Measurements from ENCODE around the gene OPN1LW. TPM values are rescaled to one million over a fixed set of nuclear protein-coding genes. Genes with fewer than 3 reads are reported as not detected.
A peak's percentile ranks its signal among the peaks of the same experiment; 100 is the strongest.

OPN1LW gene
- total RNA-seq, 1 experiment from 2014 or later: not detected

DNA sequence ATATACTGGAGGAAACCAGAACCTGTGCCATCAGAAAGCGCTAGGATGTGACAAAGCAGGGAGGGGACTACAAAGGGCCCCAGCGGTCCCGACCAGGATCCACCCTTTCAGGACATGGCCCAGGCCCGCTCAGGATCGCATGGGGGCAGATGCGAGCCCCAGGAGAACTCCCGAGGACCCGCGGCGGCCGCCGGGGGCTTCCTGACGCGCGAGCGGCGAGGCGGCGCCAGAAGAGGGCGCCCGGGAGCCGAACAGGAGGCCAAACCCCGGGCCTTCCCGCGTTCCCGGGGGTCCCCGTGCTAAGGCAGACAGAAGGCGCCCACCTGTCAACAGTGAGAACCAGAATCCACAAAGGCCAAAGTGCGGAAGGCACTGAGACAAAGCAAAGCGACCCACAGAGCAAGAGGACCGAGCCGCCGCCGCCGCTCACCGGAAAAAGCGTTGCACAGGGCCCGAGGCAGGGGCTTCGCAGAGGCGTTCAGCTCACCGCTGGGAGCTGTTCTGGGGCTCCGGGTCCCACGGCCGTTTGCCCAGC lies 7.3 kb upstream of the OPN1LW start:
- ChIA-PET POLR2A (no interaction called here), RAD21 (ENCODE audit: low non-redundant PET in 1 of 2, low total read pairs in 2 of 2, uncharacterized antibody in 2 of 2, unreplicated experiment in 2 of 2) (no interaction called here), CTCF (no interaction called here)
- DNase-seq (ENCODE audit: low read depth, low spot score) (peak; percentile 21), ATAC-seq (peak; percentile 98)
- no peaks in the 10 kb centered on the region for H4K20me1 ChIP-seq (ENCODE audit: insufficient read depth)
- H3K4me2 ChIP-seq (ENCODE audit: low read length): peak overlapping the region; percentile 54
- H3K27ac ChIP-seq (ENCODE audit: low read depth, low read length): no peak overlapping the region
- H3K9me2 ChIP-seq (ENCODE audit: insufficient read depth): no peaks in the 10 kb centered on the region
- H3K79me2 ChIP-seq (ENCODE audit: insufficient read depth, low read length): no peaks in the 10 kb centered on the region
- H3K4me3 ChIP-seq (replicated peaks in 1 of 2; ENCODE audit: low read depth in 1 of 2, low read length in 2 of 2): no peak overlapping the region; a peak in 1 of 4 replicates
- H3K9ac ChIP-seq (ENCODE audit: low read length): no peak overlapping the region
- no peaks in the 10 kb centered on the region for H3K27me3 ChIP-seq (ENCODE audit: insufficient read depth, low read length)
- TF ChIP-seq RAD21 (IDR thresholded peaks at IDR 0.05; ENCODE audit: low read depth) (peak; percentile 66), POLR2A (IDR thresholded peaks at IDR 0.05; ENCODE audit: borderline replicate concordance, extremely low read depth, insufficient read depth, insufficient read length) (no peak), YY1 (IDR thresholded peaks at IDR 0.05; ENCODE audit: extremely low read depth, insufficient replicate concordance, low read depth, low read length) (no peak), CTCF (IDR thresholded peaks at IDR 0.05 in 2 of 3, conservative IDR thresholded peaks at IDR 0.05 in 1 of 3; ENCODE audit: borderline replicate concordance in 1 of 3, insufficient read depth in 1 of 3, low read depth in 2 of 3, low read length in 2 of 3) (peak; percentile 58 to 72 (median 62))
- TF ChIP-seq, protein P1, sequence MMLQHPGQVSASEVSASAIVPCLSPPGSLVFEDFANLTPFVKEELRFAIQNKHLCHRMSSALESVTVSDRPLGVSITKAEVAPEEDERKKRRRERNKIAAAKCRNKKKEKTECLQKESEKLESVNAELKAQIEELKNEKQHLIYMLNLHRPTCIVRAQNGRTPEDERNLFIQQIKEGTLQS (IDR thresholded peaks at IDR 0.05): no peak
- H3K4me1 ChIP-seq (ENCODE audit: control insufficient read depth in 1 of 2, insufficient read depth in 2 of 2, low read length in 2 of 2): peaks cover 0 to 4% of the 10 kb centered on the region in 2 experiments; a peak in 1 of 4 replicates
- H3K9me3 ChIP-seq (ENCODE audit: control insufficient read depth in 1 of 2, insufficient read depth in 1 of 2, low read depth in 1 of 2, low read length in 2 of 2): no peaks in the 10 kb centered on the region
- peak overlapping the region; percentile 88 for H2AFZ ChIP-seq (ENCODE audit: low read depth, low read length, poor library complexity, severe bottlenecking)
- intact Hi-C loops (cut with micrococcal nuclease): no loop called here
- BruUV-seq (replicated peaks): no TSS peak
- no peaks in the 10 kb centered on the region for H3K36me3 ChIP-seq (ENCODE audit: control insufficient read depth in 1 of 2, insufficient read depth in 2 of 2, low read length in 2 of 2)

GRCh38 chrX:154138857-154139256 lies 5.2 kb upstream of the OPN1LW start:
- Histone ChIP-seq H3K4me1 (ENCODE audit: control insufficient read depth in 1 of 2, insufficient read depth in 2 of 2, low read length in 2 of 2) (peaks cover 0 to 4% of the 10 kb centered on the region in 2 experiments; a peak in 1 of 4 replicates), H3K36me3 (ENCODE audit: control insufficient read depth in 1 of 2, insufficient read depth in 2 of 2, low read length in 2 of 2) (no peaks in the 10 kb centered on the region), H3K9me2 (ENCODE audit: insufficient read depth) (no peaks in the 10 kb centered on the region), H3K27me3 (ENCODE audit: insufficient read depth, low read length) (no peaks in the 10 kb centered on the region), H3K4me3 (replicated peaks in 1 of 2; ENCODE audit: low read depth in 1 of 2, low read length in 2 of 2) (no peak overlapping the region), H4K20me1 (ENCODE audit: insufficient read depth) (no peaks in the 10 kb centered on the region), H3K27ac (ENCODE audit: low read depth, low read length) (no peak overlapping the region), H3K9ac (ENCODE audit: low read length) (no peak overlapping the region), H3K9me3 (ENCODE audit: control insufficient read depth in 1 of 2, insufficient read depth in 1 of 2, low read depth in 1 of 2, low read length in 2 of 2) (no peaks in the 10 kb centered on the region), H3K4me2 (ENCODE audit: low read length) (no peak overlapping the region), H3K79me2 (ENCODE audit: insufficient read depth, low read length) (no peaks in the 10 kb centered on the region), H2AFZ (ENCODE audit: low read depth, low read length, poor library complexity, severe bottlenecking) (no peak overlapping the region)
- DNase-seq (ENCODE audit: low read depth, low spot score): no peak
- BruUV-seq (replicated peaks): no TSS peak
- ATAC-seq: no peak
- intact Hi-C loops (cut with micrococcal nuclease): no loop called here
- CTCF ChIA-PET: no interaction called here
- POLR2A ChIA-PET: no interaction called here
- RAD21 ChIA-PET (ENCODE audit: low non-redundant PET in 1 of 2, low total read pairs in 2 of 2, uncharacterized antibody in 2 of 2, unreplicated experiment in 2 of 2): no interaction called here
- TF ChIP-seq EZH2phosphoT487 (IDR thresholded peaks at IDR 0.05; ENCODE audit: borderline replicate concordance) (no peak), CEBPB (IDR thresholded peaks at IDR 0.05; ENCODE audit: low read depth) (no peak), SRF (IDR thresholded peaks at IDR 0.05; ENCODE audit: low read depth) (no peak), ZNF274 (IDR thresholded peaks at IDR 0.05; ENCODE audit: low read depth, low read length) (no peak), TCF7L2 (IDR thresholded peaks at IDR 0.05; ENCODE audit: borderline replicate concordance, extremely low read depth, insufficient read depth, insufficient read length) (no peak), ZFX (IDR thresholded peaks at IDR 0.05) (no peak), FOSL1 (IDR thresholded peaks at IDR 0.05; ENCODE audit: low read depth) (no peak), SIN3A (IDR thresholded peaks at IDR 0.05; ENCODE audit: low read depth) (no peak), JUND (IDR thresholded peaks at IDR 0.05) (no peak)
- TF ChIP-seq, protein P2, sequence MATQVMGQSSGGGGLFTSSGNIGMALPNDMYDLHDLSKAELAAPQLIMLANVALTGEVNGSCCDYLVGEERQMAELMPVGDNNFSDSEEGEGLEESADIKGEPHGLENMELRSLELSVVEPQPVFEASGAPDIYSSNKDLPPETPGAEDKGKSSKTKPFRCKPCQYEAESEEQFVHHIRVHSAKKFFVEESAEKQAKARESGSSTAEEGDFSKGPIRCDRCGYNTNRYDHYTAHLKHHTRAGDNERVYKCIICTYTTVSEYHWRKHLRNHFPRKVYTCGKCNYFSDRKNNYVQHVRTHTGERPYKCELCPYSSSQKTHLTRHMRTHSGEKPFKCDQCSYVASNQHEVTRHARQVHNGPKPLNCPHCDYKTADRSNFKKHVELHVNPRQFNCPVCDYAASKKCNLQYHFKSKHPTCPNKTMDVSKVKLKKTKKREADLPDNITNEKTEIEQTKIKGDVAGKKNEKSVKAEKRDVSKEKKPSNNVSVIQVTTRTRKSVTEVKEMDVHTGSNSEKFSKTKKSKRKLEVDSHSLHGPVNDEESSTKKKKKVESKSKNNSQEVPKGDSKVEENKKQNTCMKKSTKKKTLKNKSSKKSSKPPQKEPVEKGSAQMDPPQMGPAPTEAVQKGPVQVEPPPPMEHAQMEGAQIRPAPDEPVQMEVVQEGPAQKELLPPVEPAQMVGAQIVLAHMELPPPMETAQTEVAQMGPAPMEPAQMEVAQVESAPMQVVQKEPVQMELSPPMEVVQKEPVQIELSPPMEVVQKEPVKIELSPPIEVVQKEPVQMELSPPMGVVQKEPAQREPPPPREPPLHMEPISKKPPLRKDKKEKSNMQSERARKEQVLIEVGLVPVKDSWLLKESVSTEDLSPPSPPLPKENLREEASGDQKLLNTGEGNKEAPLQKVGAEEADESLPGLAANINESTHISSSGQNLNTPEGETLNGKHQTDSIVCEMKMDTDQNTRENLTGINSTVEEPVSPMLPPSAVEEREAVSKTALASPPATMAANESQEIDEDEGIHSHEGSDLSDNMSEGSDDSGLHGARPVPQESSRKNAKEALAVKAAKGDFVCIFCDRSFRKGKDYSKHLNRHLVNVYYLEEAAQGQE (IDR thresholded peaks at IDR 0.05; ENCODE audit: low read depth): no peak
